Ectodermal cell (in vitro differentiated cells): ENCODE data around the gene TEX261.

Experiments
- H3K27ac ChIP-seq: 2 replicates; pipeline ENCODE4 v1.7.0; 2013; ENCODE audit warnings: mild to moderate bottlenecking, low read depth, low read length; ENCODE audit not compliant: insufficient read depth, poor library complexity, severe bottlenecking
- H3K27me3 ChIP-seq: 2 replicates; pipeline ENCODE4 v1.7.0; 2013; ENCODE audit warnings: mild to moderate bottlenecking, low read length; ENCODE audit not compliant: insufficient read depth, control insufficient read depth, poor library complexity, severe bottlenecking
- H3K36me3 ChIP-seq: one replicate; pipeline ENCODE4 v1.7.0; 2013; ENCODE audit warnings: low read length; ENCODE audit not compliant: control insufficient read depth, insufficient read depth
- H3K4me1 ChIP-seq: one replicate; pipeline ENCODE4 v1.7.0; 2013; ENCODE audit warnings: low read length; ENCODE audit not compliant: control insufficient read depth, insufficient read depth
- H3K4me3 ChIP-seq: 2 replicates; pipeline ENCODE4 v1.7.0; 2013; ENCODE audit warnings: low read depth, low read length, control low read depth; ENCODE audit not compliant: insufficient read depth
- H3K9me3 ChIP-seq: 2 replicates; pipeline ENCODE4 v1.7.0; 2013; ENCODE audit warnings: mild to moderate bottlenecking, low read length, moderate library complexity; ENCODE audit not compliant: control insufficient read depth
- WGBS, 2 experiments: methylation state at CpG; one replicate each; pipeline ENCODE4 v1.1.7; 2013; ENCODE audit warnings: missing lambda C conversion rate in 2 of 2; 5-methylcytosine and 5-hydroxymethylcytosine counted together

The TEX261 gene

DNA sequence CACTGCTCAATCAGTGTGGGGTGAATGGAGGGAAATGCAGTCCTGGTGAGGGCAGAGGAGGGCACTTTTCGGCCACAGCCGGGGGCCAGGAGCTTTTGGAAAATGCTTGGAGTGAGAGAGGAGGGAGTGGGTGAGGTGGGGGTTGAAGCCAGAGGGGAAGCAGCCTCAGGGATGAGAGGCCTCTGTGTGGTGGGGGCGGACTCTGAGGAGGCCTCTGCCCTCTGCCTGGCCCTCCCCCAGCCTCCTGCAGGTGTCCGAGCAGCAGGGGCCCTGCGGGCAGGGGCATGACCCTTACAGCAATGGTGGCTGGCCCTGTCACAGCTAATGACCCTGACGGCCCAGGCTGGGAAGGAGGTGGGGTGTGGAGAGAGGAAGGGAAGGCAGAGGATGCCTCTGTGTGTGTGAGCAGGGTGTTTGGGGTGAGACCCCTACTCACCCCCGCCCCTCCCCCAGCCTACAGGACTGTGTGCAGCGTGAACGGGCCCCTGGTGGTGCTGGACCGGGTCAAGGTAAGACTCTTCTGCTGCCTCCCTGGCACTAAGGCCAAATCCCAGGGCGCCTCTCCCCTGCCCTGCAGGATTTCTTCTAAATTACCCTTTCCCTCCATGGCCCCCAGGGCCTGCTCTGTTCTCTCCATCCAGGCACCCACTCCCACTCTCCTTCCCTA is 51.3 kb downstream of the TEX261 start:
- H3K9me3 ChIP-seq: no peaks in the 10 kb centered on the region
- H3K4me1 ChIP-seq: peaks cover 60% of the 10 kb centered on the region
- H3K36me3 ChIP-seq: no peaks in the 10 kb centered on the region
- peaks cover 49% of the 10 kb centered on the region for H3K27me3 ChIP-seq
- H3K27ac ChIP-seq: no peak overlapping the region
- 25 to 27% methylated on average over 11 of the region's 11 CpGs for WGBS, 2 experiments
- no peak overlapping the region for H3K4me3 ChIP-seq

DNA sequence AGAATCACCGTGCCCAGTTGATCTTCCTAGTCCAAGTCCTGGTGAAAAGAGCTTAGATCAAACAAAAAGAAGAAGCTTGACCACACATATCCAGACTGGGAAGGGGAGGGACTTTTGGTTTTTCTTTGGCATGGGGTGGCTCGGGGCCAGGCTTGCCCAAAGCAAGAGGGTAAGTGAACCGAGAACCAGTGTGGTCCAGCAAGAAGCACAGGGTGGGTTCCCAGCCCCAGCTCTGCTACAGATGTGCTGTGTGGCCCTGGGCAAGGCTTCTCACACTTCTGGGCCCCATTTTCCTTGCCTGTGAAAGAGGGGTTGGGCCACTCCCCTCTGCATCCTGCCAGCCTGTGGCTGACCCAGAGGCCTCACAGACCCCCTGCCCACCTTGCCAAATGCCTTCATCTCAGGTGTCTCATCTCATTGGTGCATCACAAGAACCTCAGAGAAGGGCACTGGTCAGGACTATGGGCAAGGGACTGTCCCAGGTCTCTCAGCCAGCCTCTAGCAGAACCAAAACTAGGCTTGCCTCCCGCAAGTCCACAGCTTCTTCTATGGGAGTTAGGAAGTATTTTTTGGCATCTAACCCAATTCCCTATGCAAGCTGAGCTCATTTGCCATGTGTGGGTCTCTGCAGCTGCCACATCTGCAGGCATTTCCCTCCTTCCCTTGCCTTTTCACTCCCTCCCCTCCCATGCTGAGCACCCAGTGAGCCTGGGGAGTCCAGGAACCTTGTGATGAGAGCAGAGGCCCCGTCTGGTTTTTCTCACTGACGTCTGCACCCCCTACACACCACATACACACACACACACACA is 52.1 kb downstream of the TEX261 start:
- H3K36me3 ChIP-seq: no peaks in the 10 kb centered on the region
- no peak overlapping the region for H3K4me3 ChIP-seq
- no peak overlapping the region for H3K27ac ChIP-seq
- peaks cover 64% of the 10 kb centered on the region for H3K4me1 ChIP-seq
- no peaks in the 10 kb centered on the region for H3K9me3 ChIP-seq
- H3K27me3 ChIP-seq: peaks cover 44% of the 10 kb centered on the region
- WGBS, 2 experiments: 48 to 52% methylated on average over 6 of the region's 6 CpGs

DNA sequence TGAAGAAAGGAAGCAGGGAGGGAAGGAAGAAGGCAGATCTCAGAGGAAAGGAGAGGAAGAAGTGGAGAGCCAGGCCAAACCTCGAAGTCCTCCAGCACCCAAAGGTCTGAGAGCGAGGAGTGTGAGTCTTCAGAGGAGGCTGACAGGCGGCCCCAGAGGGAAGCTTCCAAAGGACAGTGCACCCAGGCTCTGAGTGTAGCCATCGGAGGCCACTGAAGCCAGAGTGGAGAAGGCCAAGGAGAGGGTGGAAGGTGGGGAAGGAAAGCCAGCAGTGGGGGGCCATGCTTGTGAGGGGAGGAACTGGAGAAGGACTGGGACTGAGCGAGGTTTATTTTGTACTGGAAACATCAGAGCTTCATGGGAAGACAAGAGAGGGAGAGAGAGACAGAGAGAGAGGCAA is 53.0 kb downstream of the TEX261 start:
- 93 to 94% methylated on average over 5 of the region's 5 CpGs for WGBS, 2 experiments
- peaks cover 69% of the 10 kb centered on the region for H3K4me1 ChIP-seq
- H3K27me3 ChIP-seq: peaks cover 35% of the 10 kb centered on the region
- no peak overlapping the region for H3K27ac ChIP-seq
- no peak overlapping the region for H3K4me3 ChIP-seq
- H3K9me3 ChIP-seq: no peaks in the 10 kb centered on the region
- H3K36me3 ChIP-seq: no peaks in the 10 kb centered on the region

DNA sequence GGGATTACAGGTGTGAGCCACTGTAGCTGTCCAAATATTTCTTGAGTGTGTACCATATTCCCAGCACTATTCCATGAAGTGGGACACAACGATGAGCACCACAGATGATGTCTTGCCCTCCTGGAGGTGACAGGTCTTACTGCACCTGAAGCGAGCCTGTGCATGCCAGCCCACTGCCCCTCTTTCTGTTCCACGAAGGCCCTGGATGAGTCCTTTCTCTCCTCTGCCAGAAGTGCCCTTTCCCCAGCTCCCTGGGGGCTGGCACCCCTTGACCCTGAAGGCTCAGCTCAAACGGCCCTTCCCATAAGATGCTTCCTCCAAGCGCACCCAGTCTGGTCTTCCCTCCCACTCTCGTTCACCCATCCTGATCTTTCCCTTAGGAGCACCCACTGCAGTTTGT is 53.5 kb downstream of the TEX261 start:
- H3K36me3 ChIP-seq: no peaks in the 10 kb centered on the region
- H3K4me3 ChIP-seq: no peak overlapping the region
- WGBS, 2 experiments: 88 to 90% methylated on average over 6 of the region's 6 CpGs
- no peak overlapping the region for H3K27ac ChIP-seq
- H3K9me3 ChIP-seq: no peaks in the 10 kb centered on the region
- peaks cover 30% of the 10 kb centered on the region for H3K27me3 ChIP-seq
- H3K4me1 ChIP-seq: peaks cover 73% of the 10 kb centered on the region

DNA sequence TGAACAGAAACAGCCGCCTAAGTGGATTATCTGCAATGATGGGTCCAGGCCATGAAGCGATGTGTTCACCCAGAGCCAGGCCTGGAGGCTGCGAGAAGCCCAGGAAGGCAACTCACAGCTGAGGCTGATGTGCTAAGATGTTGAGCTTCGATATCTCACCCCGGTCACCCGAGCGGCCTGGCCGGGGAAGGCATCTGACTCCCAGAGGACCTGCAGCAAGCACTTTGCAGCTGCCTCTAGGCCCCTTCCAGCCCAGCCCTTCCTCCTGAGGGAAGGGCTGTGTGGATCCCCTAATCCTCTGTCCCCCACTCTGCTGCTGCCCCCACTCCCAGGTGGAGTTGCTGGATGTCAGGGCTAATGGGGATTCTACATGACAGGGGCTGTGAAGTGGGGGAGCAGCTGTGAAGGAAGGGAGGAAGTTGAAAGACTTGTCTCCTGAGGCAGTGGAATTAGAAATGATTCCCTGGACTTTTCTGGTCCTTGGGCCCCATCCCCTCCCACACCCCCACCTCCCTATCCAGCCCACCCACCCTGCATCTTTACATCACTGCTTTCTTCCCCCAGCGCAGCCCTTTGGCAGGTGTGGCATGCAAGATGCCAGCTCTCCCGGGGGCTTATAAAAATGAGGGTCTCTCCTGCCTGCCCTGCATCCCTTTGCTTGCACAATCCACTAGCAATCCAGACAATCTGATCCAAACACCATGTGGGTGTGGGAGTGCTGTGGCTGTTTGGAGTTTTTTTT is 54.7 kb downstream of the TEX261 start:
- Histone ChIP-seq H3K9me3 (no peaks in the 10 kb centered on the region), H3K4me1 (peaks cover 83% of the 10 kb centered on the region), H3K27ac (no peak overlapping the region), H3K27me3 (peaks cover 25% of the 10 kb centered on the region), H3K4me3 (no peak overlapping the region), H3K36me3 (no peaks in the 10 kb centered on the region)
- WGBS, 2 experiments: 72 to 78% methylated on average over 10 of the region's 10 CpGs

DNA sequence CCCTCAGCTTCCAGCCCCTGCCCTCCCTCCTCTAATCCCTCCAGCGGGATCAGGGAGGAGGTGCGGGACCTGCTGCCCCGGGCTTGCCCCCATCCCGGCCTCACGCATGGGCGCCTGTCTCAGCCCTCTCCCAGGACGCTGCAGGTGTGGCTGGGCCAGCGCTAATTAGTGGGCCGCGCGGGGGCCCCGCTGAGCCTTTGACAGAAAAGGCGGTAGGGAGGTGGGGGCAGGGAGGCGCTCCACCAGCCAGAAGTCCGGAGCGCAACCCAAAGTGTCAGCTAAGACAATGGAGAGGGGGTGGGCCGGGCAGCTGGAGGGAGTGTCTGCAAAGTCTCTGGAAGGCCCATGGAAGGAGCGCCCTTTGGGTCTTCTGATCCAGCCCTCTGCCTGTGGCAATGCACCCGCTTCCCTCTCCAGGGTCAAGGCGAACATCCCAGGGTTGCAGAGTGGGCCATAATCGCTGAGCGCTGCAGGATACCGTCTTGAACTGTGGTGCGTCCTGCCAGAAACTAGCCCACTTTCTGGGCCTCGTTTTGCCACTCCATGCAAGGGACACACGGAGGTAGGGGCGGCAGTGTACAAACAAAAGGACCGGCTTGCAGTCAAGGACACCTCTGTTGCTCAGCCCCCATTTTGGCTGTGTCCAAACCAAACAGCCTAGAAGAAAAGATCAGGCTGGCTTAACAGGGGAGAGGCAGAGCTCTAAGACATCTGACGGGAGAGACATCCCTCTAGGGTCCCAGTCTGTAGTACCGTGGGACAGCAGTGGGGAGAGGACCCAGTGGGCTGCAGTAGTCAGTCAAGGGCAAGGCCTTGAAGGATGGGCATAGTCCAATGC is 55.5 kb downstream of the TEX261 start:
- peak overlapping the region; percentile 16 for H3K4me3 ChIP-seq
- no peak overlapping the region for H3K27ac ChIP-seq

DNA sequence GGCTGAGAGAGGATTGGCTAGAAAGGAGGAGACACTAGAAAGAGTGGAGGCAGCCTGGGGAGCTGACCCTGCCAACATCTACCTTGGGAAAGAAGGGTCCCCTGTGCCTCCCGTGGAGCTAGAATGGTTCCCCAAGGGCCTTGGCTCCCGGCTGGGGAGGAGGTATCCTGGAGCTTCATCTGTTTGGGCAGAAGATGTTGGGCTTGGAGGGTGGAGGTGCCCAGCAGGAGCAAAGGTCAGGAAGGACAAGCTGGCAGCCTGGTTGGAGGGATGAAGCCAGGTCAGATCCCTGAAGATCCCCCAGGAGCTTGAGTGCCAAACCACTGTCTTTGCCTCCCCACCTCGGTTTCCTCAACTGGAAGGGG is 56.1 kb downstream of the TEX261 start:
- peak overlapping the region; percentile 16 for H3K4me3 ChIP-seq
- H3K27me3 ChIP-seq: peaks cover 28% of the 10 kb centered on the region
- H3K9me3 ChIP-seq: no peaks in the 10 kb centered on the region
- no peak overlapping the region for H3K27ac ChIP-seq
- WGBS, 2 experiments: 27 to 31% methylated on average over 3 of the region's 3 CpGs
- H3K36me3 ChIP-seq: no peaks in the 10 kb centered on the region
- H3K4me1 ChIP-seq: peaks cover 78% of the 10 kb centered on the region

More for the DNA sequence above, 55.5 kb downstream of the TEX261 start:
- WGBS, 2 experiments: 10 to 11% methylated on average over 30 of the region's 30 CpGs
- peaks cover 83% of the 10 kb centered on the region for H3K4me1 ChIP-seq
- H3K27me3 ChIP-seq: peaks cover 28% of the 10 kb centered on the region
- no peaks in the 10 kb centered on the region for H3K9me3 ChIP-seq
- no peaks in the 10 kb centered on the region for H3K36me3 ChIP-seq

DNA sequence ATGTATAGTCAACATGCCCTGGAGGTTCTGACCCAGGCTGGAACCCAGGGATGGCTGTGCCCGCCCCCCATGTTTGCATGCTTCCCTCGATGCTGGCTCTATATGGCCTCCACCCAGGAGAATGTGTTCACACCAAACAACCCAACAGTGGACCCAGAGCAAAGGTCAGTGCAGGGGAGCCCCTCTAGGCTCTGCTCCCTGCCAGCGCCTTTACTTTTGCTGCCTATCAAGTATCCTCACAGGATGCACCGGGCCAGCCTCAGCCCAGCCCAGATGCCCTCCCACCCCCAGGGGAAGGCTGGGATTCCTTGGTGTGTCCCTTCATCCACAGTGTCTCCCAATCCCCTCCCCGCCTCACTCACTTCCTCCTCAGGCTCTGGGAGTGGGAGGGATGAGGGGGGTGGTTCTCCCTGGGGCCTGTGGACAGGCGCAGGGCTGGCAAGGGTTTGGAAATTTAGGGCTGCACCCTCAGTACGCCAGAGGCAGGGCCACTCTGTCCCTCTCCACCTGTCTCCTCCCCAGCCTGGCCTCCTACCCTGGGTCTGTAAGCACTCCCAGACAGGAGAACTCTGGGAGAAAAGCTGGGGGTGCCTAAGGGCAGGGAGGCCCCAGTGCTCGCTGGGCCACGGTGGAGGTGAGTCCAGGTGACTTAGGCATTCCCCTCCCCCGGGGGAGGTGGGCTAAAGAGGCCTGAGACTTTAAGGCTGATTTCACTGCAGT is 56.6 kb downstream of the TEX261 start:
- WGBS, 2 experiments: 62 to 63% methylated on average over 9 of the region's 10 CpGs

DNA sequence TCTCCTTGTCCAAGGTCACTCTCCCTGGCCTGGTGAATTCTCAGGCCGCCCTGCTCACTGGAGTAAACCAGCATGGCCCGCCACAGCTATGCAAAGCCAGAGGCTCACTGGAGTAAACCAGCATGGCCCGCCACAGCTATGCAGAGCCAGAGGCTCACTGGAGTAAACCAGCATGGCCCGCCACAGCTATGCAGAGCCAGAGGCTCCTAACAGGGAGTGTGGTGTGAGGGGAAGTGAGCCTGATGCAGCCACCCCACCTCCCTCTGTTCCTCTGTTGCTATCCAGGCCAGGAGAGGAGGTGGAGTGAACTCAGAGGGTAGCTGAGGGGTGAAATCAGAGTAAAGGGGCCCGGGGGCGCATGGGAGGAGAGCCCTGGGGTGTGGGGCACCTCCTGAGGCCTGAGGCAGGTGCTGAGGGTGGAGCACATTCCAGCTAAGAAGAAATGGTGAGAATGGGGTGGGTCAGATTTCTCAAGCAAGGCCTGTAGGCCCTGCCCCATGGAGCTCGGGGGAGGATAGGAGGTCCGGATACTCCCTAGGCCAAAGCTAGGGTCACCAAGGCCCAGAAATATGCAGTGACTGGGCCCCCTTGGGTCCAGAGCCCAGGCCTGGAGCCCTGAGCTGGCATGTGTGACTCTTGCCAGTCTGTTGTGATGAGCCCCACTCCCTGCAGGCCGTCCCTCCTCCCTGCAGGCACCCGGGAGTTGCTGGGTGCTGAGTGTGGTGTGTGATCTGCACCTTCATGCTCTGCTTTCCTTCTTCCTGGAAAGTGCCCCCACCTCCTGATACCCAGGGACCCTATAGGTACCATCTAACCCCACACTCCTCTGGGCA is 57.5 kb downstream of the TEX261 start:
- no peak overlapping the region for H3K27ac ChIP-seq
- no peak overlapping the region for H3K4me3 ChIP-seq
- H3K27me3 ChIP-seq: peaks cover 28% of the 10 kb centered on the region
- 72 to 76% methylated on average over 9 to 10 of the region's 10 CpGs for WGBS, 2 experiments
- H3K9me3 ChIP-seq: no peaks in the 10 kb centered on the region
- no peaks in the 10 kb centered on the region for H3K36me3 ChIP-seq
- peaks cover 65% of the 10 kb centered on the region for H3K4me1 ChIP-seq

More for the DNA sequence above, 56.6 kb downstream of the TEX261 start:
- Histone ChIP-seq H3K27ac (no peak overlapping the region), H3K4me3 (no peak overlapping the region), H3K36me3 (no peaks in the 10 kb centered on the region), H3K27me3 (peaks cover 28% of the 10 kb centered on the region), H3K4me1 (peaks cover 72% of the 10 kb centered on the region), H3K9me3 (no peaks in the 10 kb centered on the region)
